WERI-Rb-1 (cell line): ENCODE measurements around the gene SIK2.
A peak's percentile ranks its signal among the peaks of the same experiment; 100 is the strongest.
"Not testable (repeated sequence)": the region's sequence is repeated elsewhere in the genome, so short reads cannot be mapped to it uniquely, and the experiment has no call there.

Experiments
- DNase-seq: peaks from one replicate; pipeline ENCODE4 v3.0.0-alpha.2; 2020
- H3K27ac ChIP-seq: fragments of 250-450 bp; sonication (Bioruptor Pico); 2 replicates; pipeline ENCODE4 v1.5.1; 2020; ENCODE audit warnings: mild to moderate bottlenecking, moderate library complexity
- H3K27me3 ChIP-seq: fragments of 250-450 bp; sonication (Bioruptor Pico); 2 replicates; pipeline ENCODE4 v1.5.1; 2021; ENCODE audit warnings: mild to moderate bottlenecking, low read depth, moderate library complexity; ENCODE audit not compliant: insufficient read depth, severe bottlenecking
- H3K36me3 ChIP-seq: fragments of 250-450 bp; sonication (Bioruptor Pico); 2 replicates; pipeline ENCODE4 v1.5.1; 2020; ENCODE audit warnings: mild to moderate bottlenecking, moderate library complexity
- H3K4me3 ChIP-seq: 2 replicates; pipeline ENCODE4 v1.5.1; 2011; ENCODE audit warnings: low read depth, mild to moderate bottlenecking, control low read depth, low read length
- H3K9me3 ChIP-seq: fragments of 250-450 bp; sonication (Bioruptor Pico); 2 replicates; pipeline ENCODE4 v1.5.1; 2021; ENCODE audit warnings: mild to moderate bottlenecking, moderate library complexity; ENCODE audit not compliant: severe bottlenecking
- CTCF ChIP-seq: IDR thresholded peaks from 2 replicates; pipeline ENCODE4 v1.5.1; 2011; ENCODE audit warnings: low read depth, mild to moderate bottlenecking, control low read depth, inconsistent platforms, low read length

Gene SIK2

GRCh38 chr11:111765984-111766833, 164.0 kb downstream of the SIK2 start, which contains the start of gene PPP2R1B:
TSS of gene PPP2R1B (minus strand) at chr11:111766389. CDS start at chr11:111766361, 28 bp downstream.
- H3K36me3 ChIP-seq, result peaks cover 39% of the 10 kb centered on the region
- peak within 1 kb of the TSS; percentile 83 for H3K27ac ChIP-seq
- no peak for TF ChIP-seq CTCF
- H3K9me3 ChIP-seq, result no peaks in the 10 kb centered on the region
- H3K27me3 ChIP-seq, result no peaks in the 10 kb centered on the region
- peak; percentile 64 for DNase-seq
- peak within 1 kb of the TSS; percentile 91 for H3K4me3 ChIP-seq

GRCh38 chr11:111766834-111767142, 164.5 kb downstream of the SIK2 start:
- Histone ChIP-seq H3K27ac (peak overlapping the region; percentile 83), H3K4me3 (peak overlapping the region; percentile 91)
- TF ChIP-seq CTCF, result no peak

GRCh38 chr11:111770581-111771134, 168.4 kb downstream of the SIK2 start:
- TF ChIP-seq CTCF, result no peak
- Histone ChIP-seq H3K27ac (no peak overlapping the region), H3K9me3 (no peaks in the 10 kb centered on the region), H3K27me3 (no peaks in the 10 kb centered on the region), H3K4me3 (no peak overlapping the region), H3K36me3 (no peaks in the 10 kb centered on the region; the same call in 1 of the 2 replicates)
- DNase-seq, result no peak

More at GRCh38 chr11:111766834-111767142, 164.5 kb downstream of the SIK2 start:
- Histone ChIP-seq H3K27me3 (no peaks in the 10 kb centered on the region), H3K36me3 (peaks cover 33% of the 10 kb centered on the region), H3K9me3 (no peaks in the 10 kb centered on the region)
- no peak for DNase-seq

- H3K36me3 ChIP-seq, H3K27me3 ChIP-seq, H3K4me3 ChIP-seq, DNase-seq, H3K27ac ChIP-seq, H3K9me3 ChIP-seq: not testable (repeated sequence)
Measured at GRCh38 chr11:111771205-111771604, 169.0 kb downstream of the SIK2 start.

- no peak for DNase-seq
- no peak overlapping the region for H3K27ac ChIP-seq
- no peaks in the 10 kb centered on the region for H3K36me3 ChIP-seq
- H3K4me3 ChIP-seq, result no peak overlapping the region
- H3K27me3 ChIP-seq, result no peaks in the 10 kb centered on the region
- no peak for TF ChIP-seq CTCF
- no peaks in the 10 kb centered on the region for H3K9me3 ChIP-seq
Measured at GRCh38 chr11:111772535-111772934, 170.3 kb downstream of the SIK2 start.

- no peak for DNase-seq
- Histone ChIP-seq H3K36me3 (no peaks in the 10 kb centered on the region), H3K4me3 (no peak overlapping the region), H3K27me3 (no peaks in the 10 kb centered on the region), H3K9me3 (no peaks in the 10 kb centered on the region), H3K27ac (no peak overlapping the region)
- TF ChIP-seq CTCF, result no peak
Measured at GRCh38 chr11:111774955-111775710, 172.9 kb downstream of the SIK2 start.
